ACC112 (cell line): ENCODE measurements around the gene PDE4C.

Experiments used
- H2AFZ ChIP-seq: fragments of 200-600 bp; sonication (generic); one replicate; pipeline ENCODE4 v1.6.0; 2017; ENCODE audit warnings: antibody characterized with exemption, low read length; ENCODE audit not compliant: unreplicated experiment
- H3K27ac ChIP-seq: fragments of 200-600 bp; sonication (generic); 2 replicates; pipeline ENCODE4 v1.5.1; 2014; ENCODE audit warnings: low read depth, mild to moderate bottlenecking, antibody characterized with exemption, low read length, moderate library complexity
- H3K27me3 ChIP-seq: fragments of 200-600 bp; sonication (generic); 2 replicates; pipeline ENCODE4 v1.6.1; 2014; ENCODE audit warnings: mild to moderate bottlenecking, antibody characterized with exemption, low read length, moderate library complexity, mixed read lengths; ENCODE audit not compliant: insufficient read depth
- H3K36me3 ChIP-seq: fragments of 200-600 bp; sonication (generic); 2 replicates; pipeline ENCODE4 v1.6.1; 2016; ENCODE audit warnings: mild to moderate bottlenecking, antibody characterized with exemption, low read length, moderate library complexity, mixed read lengths; ENCODE audit not compliant: insufficient read depth
- H3K4me1 ChIP-seq: fragments of 200-600 bp; sonication (generic); one replicate; pipeline ENCODE4 v1.6.1; 2016; ENCODE audit warnings: low read length, mixed read lengths; ENCODE audit not compliant: insufficient read depth, unreplicated experiment, control insufficient read depth
- H3K4me3 ChIP-seq: fragments of 200-600 bp; sonication (generic); 2 replicates; pipeline ENCODE4 v1.5.1; 2014; ENCODE audit warnings: mild to moderate bottlenecking, low read depth, low read length
- H3K79me2 ChIP-seq: fragments of 200-600 bp; sonication (generic); one replicate; pipeline ENCODE4 v1.6.0; 2016; ENCODE audit warnings: low read length; ENCODE audit not compliant: control insufficient read depth, unreplicated experiment, insufficient read depth

The PDE4C gene

DNA sequence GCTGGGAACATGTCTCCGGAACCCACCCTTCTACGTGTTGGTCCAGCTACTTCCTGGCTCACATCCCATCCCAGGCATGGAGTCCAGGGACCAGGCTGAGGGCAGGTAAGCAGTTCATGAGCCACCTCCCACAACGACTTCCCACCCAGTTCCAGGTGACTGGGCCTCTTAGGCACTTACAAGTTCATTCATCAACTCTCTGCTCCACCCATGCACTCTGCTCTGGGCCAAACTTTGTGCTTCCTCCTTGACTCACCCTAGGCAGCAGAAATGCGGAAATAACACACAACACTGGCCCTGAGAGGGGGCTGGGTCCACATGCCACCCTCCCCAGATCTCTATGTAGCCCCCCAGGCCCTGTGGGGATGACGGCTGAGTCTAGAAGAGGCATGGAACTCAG, 27.5 kb upstream of the PDE4C start:
- Histone ChIP-seq H3K4me1 (no peaks in the 10 kb centered on the region), H3K27ac (no peak overlapping the region), H3K27me3 (peaks cover 16% of the 10 kb centered on the region; the same call in 1 of the 2 replicates), H2AFZ (no peak overlapping the region), H3K79me2 (no peaks in the 10 kb centered on the region), H3K4me3 (no peak overlapping the region), H3K36me3 (no peaks in the 10 kb centered on the region)

DNA sequence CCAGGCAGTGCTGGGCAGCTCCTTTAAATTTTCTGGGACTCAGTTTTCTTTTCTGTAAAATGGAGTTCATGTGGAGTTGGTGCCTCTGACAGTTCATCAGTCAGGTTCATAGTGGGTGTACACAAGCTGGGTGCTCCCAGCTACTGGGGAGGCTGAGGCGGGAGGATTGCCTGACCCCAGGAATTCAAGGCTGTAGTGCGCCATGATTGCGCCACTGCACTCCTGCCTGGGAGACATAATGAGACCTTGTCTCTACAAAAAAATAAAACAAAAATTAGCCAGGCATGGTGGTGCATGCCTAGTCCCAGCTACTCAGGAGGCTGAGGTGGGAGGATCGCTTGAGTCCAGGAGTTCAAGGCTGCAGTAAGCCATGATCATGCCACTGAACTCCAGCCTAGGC, 26.9 kb upstream of the PDE4C start:
- Histone ChIP-seq H2AFZ (no peak overlapping the region), H3K36me3 (no peaks in the 10 kb centered on the region), H3K79me2 (no peaks in the 10 kb centered on the region), H3K4me1 (no peaks in the 10 kb centered on the region), H3K27me3 (peaks cover 16% of the 10 kb centered on the region; the same call in 1 of the 2 replicates), H3K4me3 (no peak overlapping the region), H3K27ac (no peak overlapping the region)

GRCh38 chr19:18252370-18252717, 26.1 kb upstream of the PDE4C start:
- H3K4me1 ChIP-seq, result no peaks in the 10 kb centered on the region
- no peaks in the 10 kb centered on the region for H3K79me2 ChIP-seq
- peaks cover 16% of the 10 kb centered on the region; the same call in 1 of the 2 replicates for H3K27me3 ChIP-seq
- H3K36me3 ChIP-seq, result no peaks in the 10 kb centered on the region
- no peak overlapping the region for H3K4me3 ChIP-seq
- H2AFZ ChIP-seq, result no peak overlapping the region
- no peak overlapping the region for H3K27ac ChIP-seq

DNA sequence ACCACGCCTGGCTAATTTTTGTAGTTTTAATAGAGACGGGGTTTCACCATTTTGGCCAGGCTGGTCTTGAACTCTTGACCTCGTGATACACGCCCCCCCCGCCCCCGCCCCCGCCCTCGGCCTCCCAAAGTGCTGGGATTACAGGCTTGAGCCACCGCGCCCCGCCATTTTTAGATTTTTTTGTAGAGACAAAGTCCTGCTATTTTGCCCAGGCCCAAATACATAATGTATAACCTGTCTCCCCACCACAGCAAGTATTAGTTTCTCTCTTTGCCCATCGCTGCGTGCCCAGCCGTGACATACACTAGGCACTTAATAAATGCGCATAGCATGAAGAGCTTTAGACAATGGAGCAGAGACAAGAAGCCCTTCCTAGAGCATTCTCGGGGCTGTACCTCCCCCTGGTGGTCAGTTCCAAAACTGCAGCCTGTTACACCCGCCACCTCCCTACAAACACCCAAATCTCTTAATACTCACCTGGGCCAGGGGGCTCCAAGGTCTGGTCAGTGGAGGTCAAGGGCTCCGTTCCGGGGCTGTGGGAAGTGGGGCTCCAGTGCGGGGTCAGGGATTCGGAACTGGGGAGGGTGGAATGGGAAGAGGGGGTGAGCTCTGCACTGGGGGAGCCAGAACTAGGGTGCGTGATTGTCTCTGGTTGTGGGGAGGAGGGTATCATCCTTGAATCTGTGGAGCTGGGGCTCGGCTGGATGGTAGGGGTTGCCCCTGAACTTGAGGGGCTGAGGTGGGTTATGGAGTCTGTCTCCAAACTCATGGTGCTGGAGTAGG, 25.5 kb upstream of the PDE4C start:
- H3K36me3 ChIP-seq, result no peaks in the 10 kb centered on the region
- peaks cover 16% of the 10 kb centered on the region; the same call in 1 of the 2 replicates for H3K27me3 ChIP-seq
- H3K27ac ChIP-seq, result no peak overlapping the region
- no peak overlapping the region for H3K4me3 ChIP-seq
- no peaks in the 10 kb centered on the region for H3K4me1 ChIP-seq
- no peaks in the 10 kb centered on the region for H3K79me2 ChIP-seq
- no peak overlapping the region for H2AFZ ChIP-seq

GRCh38 chr19:18249834-18250233, 23.6 kb upstream of the PDE4C start:
- no peaks in the 10 kb centered on the region for H3K36me3 ChIP-seq
- no peak overlapping the region for H3K27ac ChIP-seq
- no peaks in the 10 kb centered on the region for H3K79me2 ChIP-seq
- H3K4me1 ChIP-seq, result no peaks in the 10 kb centered on the region
- H3K4me3 ChIP-seq, result no peak overlapping the region
- peaks cover 11% of the 10 kb centered on the region; the same call in 1 of the 2 replicates for H3K27me3 ChIP-seq
- H2AFZ ChIP-seq, result no peak overlapping the region

- Histone ChIP-seq H3K4me1 (no peaks in the 10 kb centered on the region), H3K4me3 (no peak overlapping the region), H3K79me2 (no peaks in the 10 kb centered on the region), H3K27ac (no peak overlapping the region), H3K36me3 (no peaks in the 10 kb centered on the region), H2AFZ (no peak overlapping the region), H3K27me3 (no peaks in the 10 kb centered on the region)
Observed at GRCh38 chr19:18245297-18245696, 19.1 kb upstream of the PDE4C start.

- Histone ChIP-seq H3K27ac (no peak overlapping the region), H3K79me2 (no peaks in the 10 kb centered on the region), H3K36me3 (no peaks in the 10 kb centered on the region), H3K4me3 (no peak overlapping the region), H3K27me3 (peaks cover 3% of the 10 kb centered on the region; the same call in 1 of the 2 replicates), H3K4me1 (no peaks in the 10 kb centered on the region), H2AFZ (no peak overlapping the region)
Observed at GRCh38 chr19:18239303-18239702, 13.1 kb upstream of the PDE4C start.

GRCh38 chr19:18234194-18234593, 8.0 kb upstream of the PDE4C start:
- Histone ChIP-seq H3K27me3 (peaks cover 15% of the 10 kb centered on the region), H3K4me3 (no peak overlapping the region), H3K4me1 (peaks cover 6% of the 10 kb centered on the region), H3K79me2 (no peaks in the 10 kb centered on the region), H2AFZ (no peak overlapping the region), H3K27ac (no peak overlapping the region), H3K36me3 (no peaks in the 10 kb centered on the region)

GRCh38 chr19:18233224-18233825, 7.1 kb upstream of the PDE4C start:
- H3K79me2 ChIP-seq, result no peaks in the 10 kb centered on the region
- H3K4me3 ChIP-seq, result no peak overlapping the region
- no peak overlapping the region for H2AFZ ChIP-seq
- H3K36me3 ChIP-seq, result no peaks in the 10 kb centered on the region
- H3K27me3 ChIP-seq, result peaks cover 12% of the 10 kb centered on the region; the same call in 1 of the 2 replicates
- no peak overlapping the region for H3K27ac ChIP-seq
- H3K4me1 ChIP-seq, result peaks cover 6% of the 10 kb centered on the region

DNA sequence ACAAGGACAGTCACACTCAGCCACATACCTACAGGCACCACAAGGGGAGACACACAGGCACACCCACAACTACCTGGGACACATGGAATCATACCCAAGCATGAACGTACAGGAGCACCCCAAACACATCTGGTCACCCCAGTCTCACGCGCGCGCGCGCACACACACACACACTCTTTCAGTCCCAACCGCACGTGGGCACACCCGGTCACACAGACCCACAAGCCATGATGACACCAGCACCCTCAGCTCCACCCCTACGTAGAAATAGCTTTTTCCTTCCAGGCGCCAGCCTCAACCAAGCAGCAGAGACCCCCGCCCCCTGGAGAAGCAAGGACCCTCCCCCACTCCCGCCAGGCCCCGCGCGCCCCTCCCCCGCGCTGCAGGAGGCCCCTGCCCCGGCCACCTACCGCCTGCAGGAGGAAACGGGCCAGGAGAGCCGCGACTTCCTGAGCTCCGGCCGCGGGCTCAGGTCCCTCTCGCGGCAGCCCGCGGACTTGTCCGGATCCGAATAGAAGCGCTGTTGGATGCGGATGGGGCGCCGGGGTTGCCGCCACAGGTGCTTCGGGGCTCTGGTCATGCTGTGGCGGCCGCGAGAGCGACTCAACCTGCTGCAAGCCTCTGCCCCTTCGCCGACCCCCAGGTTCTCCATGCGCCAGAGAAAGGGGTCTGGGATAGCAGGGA, 6.4 kb upstream of the PDE4C start:
- no peaks in the 10 kb centered on the region for H3K79me2 ChIP-seq
- H3K4me1 ChIP-seq, result peaks cover 6% of the 10 kb centered on the region
- no peak overlapping the region for H3K27ac ChIP-seq
- H3K36me3 ChIP-seq, result no peaks in the 10 kb centered on the region
- no peak overlapping the region for H2AFZ ChIP-seq
- H3K27me3 ChIP-seq, result peaks cover 12% of the 10 kb centered on the region; the same call in 1 of the 2 replicates
- no peak overlapping the region for H3K4me3 ChIP-seq
